Hippocampal formation (tissue), 2 donors: Measurements from ENCODE around the gene FLT1.

Source experiments
- DNase-seq, 2 donors: peaks; one replicate each; lab custom pipeline; 2025; lab: John Stamatoyannopoulos, UW

FLT1 gene

DNA sequence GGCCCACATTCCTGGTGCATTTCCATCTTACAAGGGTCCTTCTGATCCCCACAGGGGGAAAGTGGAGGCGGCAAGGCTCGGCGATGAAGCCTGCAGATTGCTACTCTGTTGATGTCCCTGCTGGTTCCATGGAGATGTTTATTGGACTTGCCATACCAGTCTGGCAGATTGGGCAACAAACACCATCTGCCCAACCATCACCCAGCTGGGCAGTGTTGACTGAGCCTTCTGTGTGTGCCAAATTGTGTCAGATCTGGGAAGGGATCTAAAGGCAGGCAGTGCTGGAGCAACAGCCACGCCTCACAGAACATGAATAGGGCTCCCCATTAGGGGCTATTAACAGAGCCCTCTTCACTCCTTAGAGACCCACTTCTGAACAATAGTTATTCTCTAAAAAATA is 35.0 kb downstream of the FLT1 start:
- DNase-seq, result no peak

DNA sequence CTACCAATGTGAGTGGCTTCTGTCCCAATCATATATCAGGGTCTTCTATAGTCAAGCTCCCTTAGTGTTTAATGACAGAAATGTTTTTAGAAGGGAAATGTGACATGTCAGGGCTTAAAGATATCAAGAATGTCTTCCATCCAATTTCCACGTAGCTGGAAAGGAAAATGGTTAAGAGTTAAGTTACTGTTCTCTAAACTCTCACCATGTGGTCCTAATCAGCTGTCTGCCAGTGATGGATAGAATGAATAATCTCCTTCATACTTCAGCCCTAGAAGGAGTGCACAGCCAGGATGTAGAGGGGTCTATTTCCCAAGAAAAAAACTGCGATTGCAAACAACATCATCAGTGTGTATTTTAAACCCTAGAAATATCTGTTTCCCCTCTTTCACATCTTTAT is 36.3 kb downstream of the FLT1 start:
- no peak for DNase-seq

DNA sequence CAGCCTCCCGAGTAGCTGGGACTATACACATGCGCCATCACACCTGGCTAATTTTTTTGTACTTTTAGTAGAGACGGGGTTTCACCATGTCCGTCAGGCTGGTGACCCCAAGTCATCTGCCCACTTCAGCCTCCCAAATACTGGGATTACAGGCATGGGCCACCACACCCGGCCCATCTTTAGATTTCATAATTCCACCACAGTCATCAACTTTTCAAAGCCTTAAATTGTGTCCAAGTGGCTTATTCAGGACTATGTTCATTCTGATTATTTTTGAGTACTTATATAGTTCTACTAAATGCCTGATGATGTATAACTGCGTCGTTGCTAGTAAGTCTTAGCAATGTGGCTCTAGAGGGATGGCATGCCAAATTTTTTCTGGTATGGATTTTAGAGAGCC is 36.9 kb downstream of the FLT1 start:
- DNase-seq, result no peak

DNA sequence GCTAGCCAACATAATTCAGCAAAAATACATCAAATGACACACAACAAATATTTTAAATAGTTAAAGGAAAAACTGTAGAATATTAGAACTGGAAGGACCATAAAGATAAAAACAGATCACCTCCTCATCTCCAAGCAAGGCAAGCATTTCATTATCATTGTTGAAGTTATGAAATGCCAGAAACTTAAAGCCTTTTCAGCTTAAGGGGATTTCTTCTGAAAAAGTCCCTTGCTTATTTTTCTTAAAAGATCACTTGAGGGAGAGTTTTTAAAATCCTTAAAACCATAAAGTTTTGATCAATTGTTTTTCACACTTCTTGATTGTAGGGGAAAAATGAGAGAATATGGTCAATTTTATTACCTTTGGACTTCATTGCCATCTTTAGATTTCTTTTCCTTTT is 37.4 kb downstream of the FLT1 start:
- DNase-seq, result no peak

DNA sequence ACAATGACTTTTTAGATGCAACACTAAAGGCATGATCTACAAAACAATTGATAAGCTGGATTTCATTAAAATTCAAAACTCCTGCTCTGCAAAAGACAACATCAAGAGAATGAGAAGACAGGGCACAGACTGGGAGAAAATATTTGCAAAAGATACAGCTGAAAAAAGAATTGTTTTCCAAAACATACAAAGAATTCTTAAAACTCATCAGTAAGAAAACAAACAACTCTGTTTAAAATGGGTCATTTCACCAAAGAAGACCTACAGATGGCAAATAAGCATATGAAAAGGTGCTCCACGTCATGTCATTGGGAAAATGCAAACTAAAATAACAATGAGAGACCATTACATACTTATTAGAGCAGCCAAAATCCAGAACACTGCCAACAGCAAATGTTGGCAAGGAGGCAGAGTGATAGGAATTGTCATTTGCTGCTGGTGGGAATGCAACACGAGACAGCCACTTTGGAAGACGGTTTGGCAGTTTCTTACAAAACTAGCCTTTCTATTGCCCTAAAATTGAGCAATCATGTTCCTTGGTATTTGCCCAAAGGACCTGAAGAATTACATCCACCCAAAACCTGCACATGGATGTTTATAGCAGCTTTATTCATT is 39.2 kb downstream of the FLT1 start:
- DNase-seq, result no peak

DNA sequence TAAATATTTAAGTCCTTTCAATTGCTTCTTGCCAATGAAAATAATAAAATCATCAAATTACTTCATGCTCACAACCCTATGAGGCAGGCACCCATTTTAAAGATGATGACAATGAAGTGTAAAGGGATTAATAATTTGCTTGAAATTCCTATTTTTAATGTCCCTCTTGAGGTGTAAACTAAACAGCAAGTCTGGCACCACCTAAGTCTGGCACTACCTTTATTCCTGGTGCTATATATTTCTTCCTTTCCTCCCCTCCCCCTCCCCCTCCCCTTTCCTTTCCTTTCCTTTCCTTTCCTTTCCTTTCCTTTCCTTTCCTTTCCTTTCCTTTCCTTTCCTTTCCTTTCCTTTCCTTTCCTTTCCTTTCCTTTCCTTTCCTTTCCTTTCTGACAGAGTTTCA is 42.2 kb downstream of the FLT1 start:
- DNase-seq, result no peak

DNA sequence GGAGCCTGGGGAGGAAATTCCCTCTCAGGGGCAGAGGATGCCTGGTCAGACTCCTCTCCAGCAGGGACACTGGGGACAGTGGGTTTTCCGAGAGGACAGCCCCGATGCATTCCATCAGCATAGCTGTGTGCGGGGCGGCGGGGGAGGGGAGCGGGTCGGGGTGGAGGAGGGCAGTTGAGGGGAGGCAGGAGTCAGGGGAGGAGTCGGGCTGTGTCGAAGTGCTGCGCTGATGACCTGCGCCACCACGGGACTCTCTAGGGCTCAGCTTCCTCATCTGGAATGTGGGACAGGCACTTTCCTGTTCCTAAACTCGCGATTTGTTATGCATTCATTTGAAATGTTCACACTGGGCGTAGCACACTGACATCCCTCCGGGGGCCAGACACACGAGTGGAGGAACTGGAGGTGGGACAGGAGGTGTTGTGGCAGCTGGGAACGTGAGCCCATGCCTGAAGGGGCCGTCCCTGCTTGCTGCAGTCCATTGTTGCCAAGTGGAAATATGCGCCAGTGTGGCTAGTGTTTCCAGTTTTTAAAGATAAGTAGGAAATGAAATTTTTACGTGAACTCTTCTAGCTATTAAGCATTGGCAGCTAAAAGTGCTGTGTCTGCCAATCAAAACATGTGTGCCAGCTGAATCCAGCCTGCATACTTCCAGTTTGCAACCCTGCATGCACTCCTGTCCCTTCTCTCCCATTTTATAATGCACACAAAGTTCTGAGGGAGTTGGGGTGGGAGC is 43.3 kb downstream of the FLT1 start:
- DNase-seq, result no peak

DNA sequence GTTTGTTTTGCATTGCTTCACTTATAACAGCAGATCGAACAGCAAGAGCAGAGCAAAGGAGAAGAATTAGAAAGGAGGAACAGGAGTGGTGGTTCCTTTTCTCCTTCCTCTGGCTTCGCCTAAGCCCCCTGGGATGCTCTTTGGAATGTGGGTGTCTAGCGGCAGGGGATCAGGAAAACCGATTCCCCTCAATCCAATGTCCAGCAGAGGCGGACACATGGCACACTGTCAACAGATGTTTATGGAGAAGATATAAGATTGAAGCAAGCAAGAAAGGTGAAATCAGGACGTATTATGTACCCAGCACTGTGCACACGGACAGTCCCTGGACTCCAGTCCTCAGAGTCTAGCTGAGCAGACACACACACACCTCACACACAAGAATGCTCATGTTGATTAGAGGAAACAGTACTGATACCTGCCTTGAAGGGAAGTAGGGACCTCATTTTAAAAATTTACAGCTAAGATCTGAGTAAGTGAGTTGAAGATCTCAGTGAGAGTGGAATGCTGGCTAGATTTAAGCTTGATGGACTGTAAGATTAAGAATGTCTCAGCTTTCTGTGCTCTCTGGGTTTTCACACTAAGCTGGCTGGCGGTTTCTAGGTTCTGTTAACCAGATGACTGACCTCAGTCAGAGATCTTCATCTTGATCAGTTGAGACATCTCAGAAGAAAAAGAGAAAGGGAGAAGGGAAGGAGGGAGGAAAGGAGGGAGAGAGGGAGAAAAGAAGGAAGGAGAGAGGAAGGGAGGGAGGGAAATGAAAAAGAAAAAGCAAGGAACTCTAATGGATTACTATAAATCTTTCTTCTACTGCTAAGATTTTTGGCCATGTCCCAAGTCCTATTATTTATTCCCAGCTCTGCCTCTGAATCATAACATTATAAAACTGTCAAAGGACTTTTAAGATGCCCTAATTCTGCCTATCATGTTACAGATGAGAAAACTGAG is 44.8 kb downstream of the FLT1 start:
- no peak for DNase-seq

DNA sequence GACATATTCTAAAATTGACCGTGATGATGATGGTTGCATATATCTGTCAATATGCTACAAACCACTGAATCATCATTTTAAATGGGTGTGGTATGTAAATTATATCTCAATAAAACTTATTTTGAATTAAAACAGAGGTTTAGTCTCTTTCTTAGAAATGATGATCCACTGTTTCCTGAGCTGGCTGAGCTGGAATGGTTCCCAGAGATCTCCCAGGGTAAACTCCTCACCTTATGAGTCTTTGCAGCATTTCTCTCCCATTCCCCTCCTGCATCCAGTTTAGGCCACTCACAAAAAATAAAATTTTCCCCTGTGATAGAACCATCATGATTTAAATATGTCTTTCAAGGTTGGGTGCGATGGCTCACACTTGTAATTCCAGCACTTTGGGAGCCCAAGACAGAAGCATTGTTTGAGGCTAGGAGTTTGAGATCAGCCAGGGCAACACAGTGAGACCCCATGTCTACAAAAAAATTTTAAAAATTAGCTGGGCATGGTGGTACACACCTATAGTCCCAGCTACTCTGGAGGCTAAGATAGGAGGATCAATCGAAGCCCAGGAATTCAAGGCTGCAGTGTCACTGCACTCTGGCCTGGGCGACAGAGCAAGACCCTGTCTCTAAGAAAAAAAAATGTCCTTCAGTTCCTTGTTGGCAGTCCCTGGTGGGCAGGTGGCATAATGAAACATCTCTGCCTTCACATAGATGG is 46.1 kb downstream of the FLT1 start:
- no peak for DNase-seq

DNA sequence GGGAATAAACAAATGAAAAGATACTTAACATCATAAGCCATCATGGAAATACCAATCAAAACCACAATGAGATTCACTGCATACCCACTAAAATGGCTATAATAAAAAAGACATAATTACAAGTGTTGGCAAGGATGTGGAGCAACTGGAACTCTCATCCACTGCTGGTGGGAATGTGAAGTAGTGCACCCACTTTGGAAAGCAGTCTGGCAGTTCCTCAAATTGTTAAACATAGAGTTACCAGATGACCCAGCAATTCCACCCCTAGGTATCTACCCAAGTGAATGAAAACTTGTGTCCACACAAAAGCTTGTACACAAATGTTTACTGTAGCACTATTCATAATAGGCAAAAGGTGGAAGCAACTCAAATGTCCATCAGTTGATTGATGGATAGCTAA is 46.9 kb downstream of the FLT1 start:
- no peak for DNase-seq

DNA sequence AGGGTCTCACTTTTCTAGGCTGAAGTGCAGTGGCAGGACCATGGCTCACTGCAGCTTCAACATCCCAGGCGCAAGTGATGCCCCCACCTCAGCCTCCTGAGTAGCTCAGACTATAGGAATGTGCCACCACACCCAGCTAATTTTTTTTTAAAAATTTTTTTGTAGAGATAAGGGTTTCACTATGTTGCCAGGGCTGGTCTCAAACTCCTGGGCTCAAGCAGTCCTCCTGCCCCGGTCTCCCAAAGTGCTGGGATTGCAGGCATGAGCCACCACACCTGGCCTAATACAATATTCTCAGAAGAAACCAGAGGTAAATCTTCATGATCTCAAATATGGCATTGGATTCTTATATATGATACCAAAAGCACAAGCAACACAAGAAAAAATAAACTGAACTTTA is 47.7 kb downstream of the FLT1 start:
- DNase-seq, result no peak

DNA sequence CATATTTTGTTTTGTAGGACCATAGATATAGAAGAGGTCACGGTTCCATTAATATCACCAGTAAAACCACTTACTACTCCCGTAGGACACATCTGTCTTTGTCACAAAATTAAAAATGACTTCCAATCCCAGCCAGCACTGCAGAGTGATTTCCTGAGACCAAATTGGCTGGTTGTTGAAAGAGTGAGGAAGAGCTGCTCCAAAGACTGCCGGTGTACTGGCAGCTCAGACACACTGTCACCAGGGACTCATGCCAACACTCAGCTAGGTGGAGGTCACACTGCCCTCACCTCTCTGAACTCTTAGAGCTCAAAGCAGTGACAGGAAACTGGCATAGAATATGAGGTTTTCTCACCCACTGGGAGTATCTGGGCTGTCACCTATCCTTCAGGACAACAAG is 52.1 kb downstream of the FLT1 start:
- DNase-seq, result no peak

DNA sequence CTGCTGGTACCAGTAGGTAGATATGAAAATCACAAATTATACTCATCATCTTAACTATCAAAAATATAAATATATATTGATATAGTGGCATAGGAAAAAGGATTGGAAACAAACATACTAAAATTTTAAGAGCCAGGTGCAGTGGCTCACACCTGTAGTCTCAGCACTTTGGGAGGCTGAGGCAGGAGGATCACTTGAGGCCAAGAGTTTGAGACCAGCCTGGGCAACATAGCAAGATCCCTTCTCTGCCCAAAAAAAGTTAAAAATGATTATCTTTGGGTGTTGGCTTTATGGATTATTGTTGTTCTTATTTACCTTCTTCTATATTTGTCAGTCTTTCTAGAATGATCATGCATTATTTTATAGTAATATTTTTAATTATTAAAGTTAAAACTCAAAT is 53.4 kb downstream of the FLT1 start:
- DNase-seq, result no peak

DNA sequence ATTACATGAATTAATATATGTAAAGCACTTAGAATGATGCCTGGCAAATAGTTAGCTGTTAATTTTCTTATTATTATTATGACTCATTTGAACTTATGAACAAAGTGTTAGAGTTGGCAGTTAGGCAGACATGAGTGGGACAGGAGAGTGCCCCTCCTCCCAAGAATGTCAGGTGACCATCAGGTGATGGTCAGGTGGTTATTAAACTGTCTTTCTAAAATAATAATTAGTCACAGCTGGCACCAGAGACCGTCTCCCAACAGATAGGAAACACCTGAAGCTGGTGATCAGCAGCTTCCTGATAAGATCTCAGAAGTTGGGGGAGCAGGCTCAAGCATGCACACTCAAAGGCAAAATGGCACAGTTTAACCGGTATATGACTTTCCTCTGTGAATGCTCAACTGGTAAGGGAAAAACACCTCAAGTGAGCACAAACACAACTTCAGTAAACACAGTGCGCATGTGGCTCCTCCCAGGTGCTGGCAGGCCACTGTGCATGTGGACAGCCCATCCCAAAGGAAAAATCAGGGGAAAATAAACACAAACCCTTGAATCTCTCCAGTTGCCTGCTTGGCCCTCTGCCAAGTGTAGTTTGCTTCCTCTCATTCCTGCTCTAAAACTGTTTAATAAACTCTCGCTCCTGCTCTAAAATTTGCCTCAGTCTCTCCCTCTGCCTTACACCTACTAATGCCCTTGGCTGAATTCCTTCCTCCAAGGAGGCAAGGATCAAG is 54.0 kb downstream of the FLT1 start:
- DNase-seq, result no peak

DNA sequence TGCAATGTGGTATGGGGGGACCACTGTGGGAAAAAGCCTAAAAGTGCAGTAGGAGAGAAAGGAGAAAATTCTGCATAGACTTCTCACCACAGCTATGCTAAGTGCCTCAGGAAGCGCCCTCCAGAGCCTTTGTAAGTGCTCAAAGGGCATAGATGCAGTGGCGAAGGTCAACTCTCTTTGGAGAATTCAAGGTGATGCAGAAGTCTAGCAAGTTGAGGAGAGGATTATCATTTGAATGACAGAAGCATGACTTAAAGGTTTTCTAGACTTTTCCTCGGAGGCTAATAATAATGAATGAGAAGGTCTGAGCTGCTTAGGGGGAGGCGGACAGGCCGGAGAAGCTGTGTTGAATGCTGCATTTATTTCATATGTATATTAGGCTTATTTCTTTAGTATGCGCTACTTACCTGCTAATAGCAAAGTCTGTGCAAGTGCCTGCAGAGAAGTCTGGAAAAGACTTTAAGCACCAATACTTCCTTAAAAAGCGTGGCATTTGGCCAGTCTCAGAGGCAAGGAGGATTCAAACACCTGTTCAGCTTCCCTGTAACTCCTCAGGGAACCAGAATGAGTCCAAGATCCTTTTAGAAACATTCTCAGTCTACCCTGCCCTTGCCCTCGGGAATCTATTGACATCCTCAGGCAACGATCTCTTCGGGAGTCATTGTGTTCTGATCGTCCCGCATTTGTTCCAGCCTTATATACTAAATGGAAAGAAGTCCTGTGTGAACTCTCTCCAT is 56.2 kb downstream of the FLT1 start:
- no peak for DNase-seq

DNA sequence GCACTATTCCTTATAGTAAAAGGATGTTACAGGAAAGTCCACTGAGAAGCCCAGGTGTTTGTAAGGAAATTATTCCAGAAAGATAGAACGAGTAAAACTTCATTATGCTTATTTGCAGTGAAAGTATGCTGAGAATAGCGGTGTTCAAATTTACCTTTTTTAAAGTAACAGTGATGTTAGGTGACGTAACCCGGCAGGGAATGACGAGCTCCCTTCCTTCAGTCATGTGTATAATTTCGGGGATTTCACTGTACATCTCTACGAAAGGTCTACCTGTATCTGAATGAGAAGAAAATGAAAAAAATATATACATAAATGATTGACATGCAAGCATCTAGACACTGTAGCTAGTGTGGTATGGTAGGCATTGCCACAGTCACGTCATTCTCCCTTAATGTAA is 56.9 kb downstream of the FLT1 start:
- no peak for DNase-seq

DNA sequence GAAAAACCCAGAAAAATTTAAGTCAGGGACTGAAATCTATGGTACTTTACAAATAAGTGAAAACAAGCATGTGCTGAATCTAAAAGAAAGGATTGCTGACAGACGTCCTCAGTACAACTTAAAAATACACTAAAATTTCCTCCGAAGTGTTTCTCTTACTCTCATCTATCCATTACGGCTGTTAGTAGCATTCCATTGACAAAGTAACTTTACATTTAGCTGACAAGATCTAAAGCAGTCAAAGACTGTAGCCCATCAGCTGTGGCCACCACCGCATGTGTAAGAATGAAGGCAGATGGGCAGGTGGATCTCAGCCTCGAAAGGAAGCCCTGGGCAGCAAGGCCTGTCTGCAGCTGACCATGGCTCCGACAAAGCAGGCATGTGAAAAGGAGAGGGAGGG is 59.0 kb downstream of the FLT1 start:
- DNase-seq, result no peak

DNA sequence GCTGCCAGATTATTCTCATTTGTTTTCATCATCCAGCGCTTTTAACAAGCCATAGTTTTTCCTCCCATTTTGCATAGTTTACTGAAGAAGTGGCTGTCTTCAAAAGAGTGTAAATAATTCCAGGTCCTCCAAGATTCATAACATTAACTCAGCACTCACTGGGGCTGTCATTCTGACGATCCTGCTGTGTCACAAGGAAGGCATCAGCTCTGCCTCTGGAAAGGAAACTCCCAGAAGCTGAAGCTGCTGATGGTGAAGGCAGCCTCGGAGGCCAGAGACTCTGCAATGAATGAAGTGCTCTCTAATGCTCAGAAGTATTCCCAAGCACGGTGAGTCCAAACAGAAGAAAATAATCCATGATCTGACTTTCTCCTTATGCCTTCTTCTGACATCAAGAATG is 60.0 kb downstream of the FLT1 start:
- DNase-seq, result no peak

DNA sequence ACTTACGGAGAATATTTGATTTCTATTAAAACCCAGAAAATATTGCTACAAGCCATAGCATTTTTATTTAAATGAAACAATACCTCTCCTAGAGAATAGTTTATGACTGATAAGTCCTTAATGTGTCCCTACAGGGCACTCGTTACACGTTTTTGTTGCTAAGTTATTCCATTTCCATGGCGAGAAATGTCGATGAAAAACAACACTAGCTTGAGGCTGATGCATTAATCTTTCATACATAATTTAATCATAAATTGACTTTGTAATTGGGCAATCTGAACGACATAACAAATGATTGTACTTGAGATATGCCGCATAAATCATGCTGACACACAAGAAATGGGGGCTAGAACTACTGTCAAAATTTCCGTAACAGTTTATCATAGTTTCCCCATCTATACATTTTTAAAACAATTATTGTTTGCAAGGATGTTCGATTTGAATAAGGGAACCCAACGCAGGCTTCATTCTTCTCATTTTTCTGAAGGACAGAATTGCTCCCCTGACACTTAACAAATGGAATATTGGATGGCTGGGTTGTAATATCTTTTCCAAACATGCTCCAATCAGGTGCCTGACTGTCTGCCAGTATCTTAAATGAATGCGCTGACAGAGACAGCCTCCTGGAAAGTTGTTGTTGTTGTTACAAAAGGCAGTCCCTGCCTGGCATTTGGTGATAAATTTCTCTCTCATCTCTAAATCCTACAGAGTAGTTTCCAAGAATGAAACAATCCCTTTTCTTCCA is 61.9 kb downstream of the FLT1 start:
- no peak for DNase-seq

DNA sequence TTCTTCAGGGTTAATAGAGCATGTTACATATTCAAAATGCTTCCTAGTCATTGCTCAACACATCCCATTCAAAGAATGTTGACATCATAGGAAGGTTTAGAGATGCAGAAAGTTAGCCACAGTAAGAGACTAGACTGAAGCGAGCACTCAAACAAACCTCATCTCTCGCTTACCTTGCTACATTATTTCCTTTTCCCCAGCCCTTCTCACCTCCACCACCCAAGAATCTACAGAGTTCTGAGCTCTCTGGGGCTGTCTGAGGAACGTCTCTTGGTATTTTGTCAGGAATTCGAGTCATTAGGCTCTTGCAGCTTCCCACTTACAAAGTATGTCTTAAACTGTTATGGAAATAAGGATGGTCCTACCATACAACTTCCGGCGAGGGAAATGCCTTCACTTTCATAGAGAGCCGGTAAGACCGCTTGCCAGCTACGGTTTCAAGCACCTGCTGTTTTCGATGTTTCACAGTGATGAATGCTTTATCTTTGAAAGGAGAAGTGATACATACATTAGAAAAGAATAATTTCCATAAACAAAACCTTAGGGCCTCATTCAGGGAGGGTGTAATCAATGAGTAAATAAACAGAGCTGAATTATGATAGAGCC is 65.1 kb downstream of the FLT1 start:
- DNase-seq, result no peak
